ENCODE measurements around the gene MAPK4. TPM values are rescaled to one million over a fixed set of nuclear protein-coding genes. Genes with fewer than 3 reads are reported as not detected.

Gene MAPK4
- total RNA-seq, 1 donor = not detected

- Histone ChIP-seq H2AFZ (ENCODE audit: low read length) (no peak overlapping the region), H3K79me2 (ENCODE audit: insufficient read depth, low read length) (no peaks in the 10 kb centered on the region), H3K36me3 (ENCODE audit: insufficient read depth, low read length) (no peaks in the 10 kb centered on the region), H3K27me3 (ENCODE audit: insufficient read depth, low read length) (no peaks in the 10 kb centered on the region), H3K4me2 (ENCODE audit: insufficient read depth, low read length) (no peak overlapping the region), H4K20me1 (ENCODE audit: insufficient read depth, low read length) (no peaks in the 10 kb centered on the region), H3K9me3 (ENCODE audit: low read depth, low read length) (no peaks in the 10 kb centered on the region), H3K4me1 (ENCODE audit: insufficient read depth, low read length) (no peaks in the 10 kb centered on the region), H3K27ac (ENCODE audit: low read depth, low read length) (no peak overlapping the region), H3K4me3 (ENCODE audit: insufficient read depth, low read length) (no peak overlapping the region)
- TF ChIP-seq, protein P1, sequence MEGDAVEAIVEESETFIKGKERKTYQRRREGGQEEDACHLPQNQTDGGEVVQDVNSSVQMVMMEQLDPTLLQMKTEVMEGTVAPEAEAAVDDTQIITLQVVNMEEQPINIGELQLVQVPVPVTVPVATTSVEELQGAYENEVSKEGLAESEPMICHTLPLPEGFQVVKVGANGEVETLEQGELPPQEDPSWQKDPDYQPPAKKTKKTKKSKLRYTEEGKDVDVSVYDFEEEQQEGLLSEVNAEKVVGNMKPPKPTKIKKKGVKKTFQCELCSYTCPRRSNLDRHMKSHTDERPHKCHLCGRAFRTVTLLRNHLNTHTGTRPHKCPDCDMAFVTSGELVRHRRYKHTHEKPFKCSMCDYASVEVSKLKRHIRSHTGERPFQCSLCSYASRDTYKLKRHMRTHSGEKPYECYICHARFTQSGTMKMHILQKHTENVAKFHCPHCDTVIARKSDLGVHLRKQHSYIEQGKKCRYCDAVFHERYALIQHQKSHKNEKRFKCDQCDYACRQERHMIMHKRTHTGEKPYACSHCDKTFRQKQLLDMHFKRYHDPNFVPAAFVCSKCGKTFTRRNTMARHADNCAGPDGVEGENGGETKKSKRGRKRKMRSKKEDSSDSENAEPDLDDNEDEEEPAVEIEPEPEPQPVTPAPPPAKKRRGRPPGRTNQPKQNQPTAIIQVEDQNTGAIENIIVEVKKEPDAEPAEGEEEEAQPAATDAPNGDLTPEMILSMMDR (IDR thresholded peaks at IDR 0.05; ENCODE audit: extremely low read depth, low read depth, low read length) = no peak
- DNase-seq (ENCODE audit: insufficient read length, low spot score, missing footprints) = no peak
These were observed 18.1 kb downstream of the MAPK4 start for GRCh38 chr18:50578030-50578429.

GRCh38 chr18:50578651-50579050, 18.8 kb downstream of the MAPK4 start:
- Histone ChIP-seq H3K36me3 (ENCODE audit: insufficient read depth, low read length) (no peaks in the 10 kb centered on the region), H2AFZ (ENCODE audit: low read length) (no peak overlapping the region), H3K4me1 (ENCODE audit: insufficient read depth, low read length) (no peaks in the 10 kb centered on the region), H3K4me3 (ENCODE audit: insufficient read depth, low read length) (no peak overlapping the region), H3K27me3 (ENCODE audit: insufficient read depth, low read length) (no peaks in the 10 kb centered on the region), H3K9me3 (ENCODE audit: low read depth, low read length) (no peaks in the 10 kb centered on the region), H4K20me1 (ENCODE audit: insufficient read depth, low read length) (no peaks in the 10 kb centered on the region), H3K4me2 (ENCODE audit: insufficient read depth, low read length) (no peak overlapping the region), H3K79me2 (ENCODE audit: insufficient read depth, low read length) (no peaks in the 10 kb centered on the region), H3K27ac (ENCODE audit: low read depth, low read length) (no peak overlapping the region)
- TF ChIP-seq, protein P1 (IDR thresholded peaks at IDR 0.05; ENCODE audit: extremely low read depth, low read depth, low read length) = no peak
- DNase-seq (ENCODE audit: insufficient read length, low spot score, missing footprints) = no peak

- H3K9me3 ChIP-seq (ENCODE audit: low read depth, low read length) = no peaks in the 10 kb centered on the region
- no peaks in the 10 kb centered on the region for H4K20me1 ChIP-seq (ENCODE audit: insufficient read depth, low read length)
- H3K4me2 ChIP-seq (ENCODE audit: insufficient read depth, low read length) = no peak overlapping the region
- H3K4me3 ChIP-seq (ENCODE audit: insufficient read depth, low read length) = no peak overlapping the region
- TF ChIP-seq, protein P1 (IDR thresholded peaks at IDR 0.05; ENCODE audit: extremely low read depth, low read depth, low read length) = no peak
- H3K4me1 ChIP-seq (ENCODE audit: insufficient read depth, low read length) = no peaks in the 10 kb centered on the region
- H2AFZ ChIP-seq (ENCODE audit: low read length) = no peak overlapping the region
- H3K27ac ChIP-seq (ENCODE audit: low read depth, low read length) = no peak overlapping the region
- no peak for DNase-seq (ENCODE audit: insufficient read length, low spot score, missing footprints)
- H3K27me3 ChIP-seq (ENCODE audit: insufficient read depth, low read length) = no peaks in the 10 kb centered on the region
- H3K36me3 ChIP-seq (ENCODE audit: insufficient read depth, low read length) = no peaks in the 10 kb centered on the region
- no peaks in the 10 kb centered on the region for H3K79me2 ChIP-seq (ENCODE audit: insufficient read depth, low read length)
These were observed 19.3 kb downstream of the MAPK4 start for GRCh38 chr18:50579061-50579774.

DNA sequence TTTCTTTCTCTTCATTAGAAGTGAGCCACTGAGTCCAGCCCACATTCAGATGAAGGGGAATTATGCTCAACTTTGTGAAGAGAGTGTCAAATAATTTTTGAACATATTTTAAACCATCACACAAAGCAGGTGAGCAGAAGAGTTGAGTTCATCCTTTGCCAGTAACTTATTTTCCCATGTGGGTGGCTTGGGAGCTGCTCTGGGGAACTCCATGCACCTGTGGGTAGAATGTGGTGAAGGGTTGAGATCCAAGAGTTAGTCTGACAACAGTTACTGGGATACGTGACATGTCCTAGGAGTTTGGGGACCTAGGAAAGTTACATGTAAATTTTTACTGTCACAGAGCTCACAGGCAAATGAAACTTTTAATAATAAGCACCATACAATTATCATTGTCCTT, 21.6 kb downstream of the MAPK4 start:
- no peaks in the 10 kb centered on the region for H3K27me3 ChIP-seq (ENCODE audit: insufficient read depth, low read length)
- H3K4me2 ChIP-seq (ENCODE audit: insufficient read depth, low read length) = no peak overlapping the region
- no peak for DNase-seq (ENCODE audit: insufficient read length, low spot score, missing footprints)
- H2AFZ ChIP-seq (ENCODE audit: low read length) = no peak overlapping the region
- no peaks in the 10 kb centered on the region for H3K79me2 ChIP-seq (ENCODE audit: insufficient read depth, low read length)
- H4K20me1 ChIP-seq (ENCODE audit: insufficient read depth, low read length) = no peaks in the 10 kb centered on the region
- H3K9me3 ChIP-seq (ENCODE audit: low read depth, low read length) = no peaks in the 10 kb centered on the region
- no peaks in the 10 kb centered on the region for H3K36me3 ChIP-seq (ENCODE audit: insufficient read depth, low read length)
- TF ChIP-seq, protein P1 (IDR thresholded peaks at IDR 0.05; ENCODE audit: extremely low read depth, low read depth, low read length) = no peak
- H3K4me3 ChIP-seq (ENCODE audit: insufficient read depth, low read length) = no peak overlapping the region
- H3K27ac ChIP-seq (ENCODE audit: low read depth, low read length) = no peak overlapping the region
- no peaks in the 10 kb centered on the region for H3K4me1 ChIP-seq (ENCODE audit: insufficient read depth, low read length)

All from osteoblast (primary cell).